ENCODE measurements around the gene UGT1A1.

UGT1A1 gene

GRCh38 chr2:233799087-233799665 lies 39.1 kb downstream of the UGT1A1 start:
- DNase-seq, result no peak

- no peak for DNase-seq
Observed at GRCh38 chr2:233799716-233800115, 39.6 kb downstream of the UGT1A1 start.

GRCh38 chr2:233800208-233800607 lies 40.1 kb downstream of the UGT1A1 start:
- DNase-seq, result no peak

- no peak for DNase-seq
Observed at GRCh38 chr2:233801357-233802131, 41.5 kb downstream of the UGT1A1 start.

- DNase-seq, result no peak
Observed at GRCh38 chr2:233802132-233802815, 42.2 kb downstream of the UGT1A1 start.

- no peak for DNase-seq
Observed at GRCh38 chr2:233803292-233803911, 43.3 kb downstream of the UGT1A1 start.

GRCh38 chr2:233803994-233804393 lies 43.9 kb downstream of the UGT1A1 start:
- no peak for DNase-seq

GRCh38 chr2:233807215-233807865 lies 47.3 kb downstream of the UGT1A1 start:
- no peak for DNase-seq

GRCh38 chr2:233807966-233808935 lies 48.2 kb downstream of the UGT1A1 start:
- DNase-seq, result no peak

GRCh38 chr2:233810385-233810784 lies 50.3 kb downstream of the UGT1A1 start:
- no peak for DNase-seq

- no peak for DNase-seq
Observed at GRCh38 chr2:233811087-233811486, 51.0 kb downstream of the UGT1A1 start.

GRCh38 chr2:233811732-233812131 lies 51.7 kb downstream of the UGT1A1 start:
- no peak for DNase-seq

GRCh38 chr2:233813236-233814055 lies 53.4 kb downstream of the UGT1A1 start:
- DNase-seq, result no peak

GRCh38 chr2:233814056-233814835 lies 54.2 kb downstream of the UGT1A1 start:
- DNase-seq, result no peak

GRCh38 chr2:233815861-233816260 lies 55.8 kb downstream of the UGT1A1 start:
- no peak for DNase-seq

GRCh38 chr2:233816334-233816733 lies 56.3 kb downstream of the UGT1A1 start:
- no peak for DNase-seq

- DNase-seq, result no peak
Observed at GRCh38 chr2:233816771-233817170, 56.7 kb downstream of the UGT1A1 start.

- no peak for DNase-seq
Observed at GRCh38 chr2:233817361-233817911, 57.4 kb downstream of the UGT1A1 start.

GRCh38 chr2:233817995-233818638 lies 58.0 kb downstream of the UGT1A1 start:
- no peak for DNase-seq

Data from EL (cell line).